Heart right ventricle (tissue), 16 donors: ENCODE data around the gene RNF149. TPM values are rescaled to one million over a fixed set of nuclear protein-coding genes. Genes with fewer than 3 reads are reported as not detected.

Source experiments
- ATAC-seq, 8 donors: fragments of 200-7000 bp; cut with Tn5 transposase; one replicate each; pipeline ENCODE4 v1.9.1; 2020; ENCODE audit warnings: mild to moderate bottlenecking in 8 of 8, moderate library complexity in 8 of 8, moderate number of reproducible peaks in 1 of 8
- DNase-seq, 2 donors: peaks; one replicate each; pipeline ENCODE4 v3.0.0-alpha.2; 2020
- H3K27ac ChIP-seq, 10 donors: fragments of 200-600 bp; sonication (generic) in 2 of 10; one replicate each; pipeline versions ENCODE4 v1.5.0 to v1.8.0; 2020 to 2022; ENCODE audit warnings: mild to moderate bottlenecking in 3 of 10
- H3K27me3 ChIP-seq, 7 donors: fragments of 200-600 bp; one replicate each; pipeline ENCODE4 v1.8.0; 2021 to 2022; ENCODE audit warnings: mild to moderate bottlenecking in 2 of 7
- H3K36me3 ChIP-seq, 9 donors: fragments of 200-600 bp; sonication (generic) in 1 of 9; one replicate each; pipeline versions ENCODE4 v1.5.0 to v1.8.0; 2020 to 2022; ENCODE audit warnings: mild to moderate bottlenecking in 2 of 9
- H3K4me1 ChIP-seq, 9 donors: fragments of 200-600 bp; sonication (generic) in 1 of 9; one replicate each; pipeline versions ENCODE4 v1.5.0 to v1.8.0; 2020 to 2022; ENCODE audit warnings: mild to moderate bottlenecking in 4 of 9
- H3K4me3 ChIP-seq, 10 donors: fragments of 200-600 bp; sonication (generic) in 2 of 10; one replicate each; pipeline versions ENCODE4 v1.5.0 to v1.8.0; 2020 to 2022; ENCODE audit warnings: mild to moderate bottlenecking in 7 of 10, moderate library complexity in 2 of 10
- H3K9me3 ChIP-seq, 11 donors: fragments of 200-600 bp in 10 of 11; sonication (generic) in 2 of 11; one replicate each; pipeline versions ENCODE4 v1.5.0 to v1.8.0; 2013 to 2022; ENCODE audit warnings: mild to moderate bottlenecking in 2 of 11, control low read depth in 1 of 11, moderate library complexity in 1 of 11
- WGBS, 2 donors: extraction: QIAGEN DNeasy Blood & Tissue Kit; methylation state at CpG; one replicate each; pipeline ENCODE4 v1.1.7; 2013; ENCODE audit warnings: inconsistent platforms in 1 of 2; 5-methylcytosine and 5-hydroxymethylcytosine counted together
- intact Hi-C, 10 donors: fragments of 100-400 bp; cut with DNase I; formaldehyde crosslinking; loops; one replicate each; pipeline versions ENCODE4 v1.11.1 to v1.14.2; 2022
- polyA plus RNA-seq, 2 donors: library from polyadenylated mRNA; stranded (reverse); fragments of 200-250 nt; gene quantifications; one replicate each; pipeline ENCODE4 v1.2.3, GENCODE V29; 2013
- total RNA-seq, 10 donors: library from RNA; stranded (reverse); fragmentation: NEBNext Ultra II Directional in 3 of 10; extraction: Animal tissue kit (Norgen Biotek cat#: 25700) in 3 of 10; gene quantifications; one replicate each; pipeline versions ENCODE4 v1.2.1 to v1.2.4, GENCODE V29; 2021 to 2023
- TF ChIP-seq, protein P1 (sequence below), 9 donors: fragments of 200-600 bp; sonication (generic) in 2 of 9; IDR thresholded peaks; one replicate each; pipeline versions ENCODE4 v1.5.0 to v1.8.0; 2021 to 2022; ENCODE audit warnings: antibody characterized with exemption in 9 of 9, mild to moderate bottlenecking in 5 of 9, moderate library complexity in 1 of 9
- donor health status: Arrhythmogenic right ventricular cardiomyopathy.
- donor health status: ischemic (EF 13 %, LVEDD 7.1; RV severe dilation, severe dysfunction).
- donor health status: healthy with polysubstance abuse.
- donor health status: DM: no; HTN: yes; CAD: no.
- donor health status: DM: no; HTN: no; CAD: no.
- donor health status: ischemic (EF 25% LVEDD 6.9; RV normal size, moderate dysfunction).
- donor health status: ischemic (EF 25% LVEDD 5.7; RV mildly dilated, moderate dysfunction).
- donor health status: healthy.
- donor health status: DM: yes; HTN: yes; CAD: no.
- donor health status: Ischemic cardiomyopathy.
- donor health status: ischemic (EF 35%, LVEDD 5.7; RV mildly dilated, moderate dysfunction).
- donor health status: nonischemic (EF 11% LVEDD 7.7; RV severe dilation, severe dysfunction).
- donor health status: DM: yes; HTN: yes; CAD: no.
- donor health status: PGD.
- donor health status: ischemic (EF 29% LVEDD 5.4; RV normal size, mild dysfunction).
- donor health status: nonischemic (EF 23%, LVEDD 6.1; RV moderate dilation, normal function).

The RNF149 gene
- total and polyA plus RNA-seq, 12 donors: 11.0 to 40.8 (median 12.5) TPM

- no peak overlapping the region for H3K4me3 ChIP-seq
- DNase-seq (no peak), ATAC-seq (peak in 5 of 8 donors; percentile 10 to 58 (median 29))
- 49 to 67% methylated on average over 5 of the region's 5 CpGs for WGBS, 2 donors
- peaks cover 0 to 98% (median 37%) of the 10 kb centered on the region in 9 donors for H3K36me3 ChIP-seq
- H3K27ac ChIP-seq: peak overlapping the region in 1 of 10 donors; percentile 42
- H3K9me3 ChIP-seq: no peaks in the 10 kb centered on the region
- H3K27me3 ChIP-seq: no peaks in the 10 kb centered on the region
- peaks cover 0 to 8% (median 4%) of the 10 kb centered on the region in 9 donors for H3K4me1 ChIP-seq
- TF ChIP-seq, protein P1, sequence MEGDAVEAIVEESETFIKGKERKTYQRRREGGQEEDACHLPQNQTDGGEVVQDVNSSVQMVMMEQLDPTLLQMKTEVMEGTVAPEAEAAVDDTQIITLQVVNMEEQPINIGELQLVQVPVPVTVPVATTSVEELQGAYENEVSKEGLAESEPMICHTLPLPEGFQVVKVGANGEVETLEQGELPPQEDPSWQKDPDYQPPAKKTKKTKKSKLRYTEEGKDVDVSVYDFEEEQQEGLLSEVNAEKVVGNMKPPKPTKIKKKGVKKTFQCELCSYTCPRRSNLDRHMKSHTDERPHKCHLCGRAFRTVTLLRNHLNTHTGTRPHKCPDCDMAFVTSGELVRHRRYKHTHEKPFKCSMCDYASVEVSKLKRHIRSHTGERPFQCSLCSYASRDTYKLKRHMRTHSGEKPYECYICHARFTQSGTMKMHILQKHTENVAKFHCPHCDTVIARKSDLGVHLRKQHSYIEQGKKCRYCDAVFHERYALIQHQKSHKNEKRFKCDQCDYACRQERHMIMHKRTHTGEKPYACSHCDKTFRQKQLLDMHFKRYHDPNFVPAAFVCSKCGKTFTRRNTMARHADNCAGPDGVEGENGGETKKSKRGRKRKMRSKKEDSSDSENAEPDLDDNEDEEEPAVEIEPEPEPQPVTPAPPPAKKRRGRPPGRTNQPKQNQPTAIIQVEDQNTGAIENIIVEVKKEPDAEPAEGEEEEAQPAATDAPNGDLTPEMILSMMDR (IDR thresholded peaks at IDR 0.05): no peak
- intact Hi-C loops: loop anchor here in 1 of 10 donors (5.0 kb wide), 1 partner anchor 278 kb away; no protein-coding TSS in a partner anchor
Observed at GRCh38 chr2:101274142-101274541, 34.4 kb downstream of the RNF149 start.

DNA sequence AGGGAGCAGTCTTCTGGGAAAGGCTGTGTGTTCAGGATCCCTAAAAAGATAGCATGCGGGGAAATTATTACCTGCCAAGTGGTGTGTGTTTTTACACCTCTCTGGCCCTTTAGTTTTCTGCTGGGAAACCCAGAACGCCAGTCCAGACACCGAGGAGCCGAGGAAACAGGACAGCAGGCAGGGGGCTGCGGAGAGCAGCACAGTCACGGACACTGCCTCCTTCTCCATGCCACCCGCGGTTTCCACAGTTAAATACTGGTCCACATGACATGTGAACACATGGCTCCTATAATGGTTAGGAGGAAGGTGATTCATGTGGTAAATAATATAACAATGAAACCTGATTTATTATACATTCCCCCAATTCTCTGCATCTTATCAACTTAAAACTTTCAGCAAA is 35.4 kb downstream of the RNF149 start:
- peaks cover 0 to 98% (median 48%) of the 10 kb centered on the region in 9 donors for H3K36me3 ChIP-seq
- intact Hi-C loops: loop anchor here in 1 of 10 donors (5.0 kb wide), 1 partner anchor 279 kb away; no protein-coding TSS in a partner anchor
- TF ChIP-seq, protein P1 (IDR thresholded peaks at IDR 0.05): no peak
- peak in 2 of 8 donors; percentile 33 to 35 for ATAC-seq
- no peak for DNase-seq
- H3K27me3 ChIP-seq: no peaks in the 10 kb centered on the region
- peaks cover 0 to 8% (median 4%) of the 10 kb centered on the region in 9 donors for H3K4me1 ChIP-seq
- WGBS, 2 donors: 80 to 85% methylated on average over 8 of the region's 8 CpGs
- H3K9me3 ChIP-seq: no peaks in the 10 kb centered on the region
- no peak overlapping the region for H3K4me3 ChIP-seq
- H3K27ac ChIP-seq: no peak overlapping the region

DNA sequence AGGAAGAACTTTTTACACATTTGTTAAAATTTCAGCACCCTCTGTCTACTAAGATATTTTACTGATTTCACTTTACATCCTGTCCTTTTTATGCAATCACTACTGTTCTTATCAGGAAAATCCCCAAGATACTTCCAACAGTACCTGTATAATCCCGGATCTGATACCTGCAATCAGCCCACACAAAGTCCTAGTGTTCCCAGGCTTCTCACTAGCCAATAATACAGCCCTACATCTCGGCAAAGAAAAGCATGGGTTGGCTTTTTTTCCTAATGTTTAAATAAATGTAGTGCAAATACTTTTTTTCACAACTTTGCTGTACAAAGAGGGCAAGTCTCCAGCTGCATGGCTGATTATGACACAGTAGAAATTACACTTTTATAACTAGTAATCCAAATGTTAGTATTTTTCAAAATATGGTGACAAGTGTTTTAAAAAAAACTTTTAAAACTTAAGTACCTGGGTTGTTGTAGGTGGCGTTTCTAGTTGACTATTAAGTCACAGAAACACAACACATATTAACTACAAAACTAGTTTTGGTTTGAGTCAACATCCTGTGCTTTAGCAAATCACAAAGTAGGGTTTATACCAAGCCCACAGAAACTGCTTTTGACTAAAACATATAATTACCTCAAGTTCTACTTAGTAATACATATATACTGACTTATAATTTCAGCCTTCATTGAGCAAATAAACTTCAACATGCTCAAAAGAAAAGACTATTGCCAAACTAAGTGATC is 36.3 kb downstream of the RNF149 start:
- no peak overlapping the region for H3K4me3 ChIP-seq
- 77 to 81% methylated on average over 3 of the region's 3 CpGs for WGBS, 2 donors
- H3K9me3 ChIP-seq: no peaks in the 10 kb centered on the region
- DNase-seq (no peak), ATAC-seq (no peak)
- H3K4me1 ChIP-seq: peaks cover 0 to 13% (median 4%) of the 10 kb centered on the region in 9 donors
- H3K27ac ChIP-seq: no peak overlapping the region
- intact Hi-C loops: loop anchor here in 1 of 10 donors (5.0 kb wide), 1 partner anchor 280 kb away; no protein-coding TSS in a partner anchor
- H3K36me3 ChIP-seq: peaks cover 0 to 98% (median 48%) of the 10 kb centered on the region in 9 donors
- H3K27me3 ChIP-seq: no peaks in the 10 kb centered on the region
- TF ChIP-seq, protein P1 (IDR thresholded peaks at IDR 0.05): no peak

GRCh38 chr2:101270700-101271259 is 37.7 kb downstream of the RNF149 start:
- intact Hi-C loops: loop anchor here in 1 of 10 donors (5.0 kb wide), 1 partner anchor 282 kb away; no protein-coding TSS in a partner anchor
- WGBS, 2 donors: 86 to 87% methylated on average over 8 of the region's 8 CpGs

More at GRCh38 chr2:101270700-101271259, 37.7 kb downstream of the RNF149 start:
- no peak overlapping the region for H3K4me3 ChIP-seq
- peaks cover 0 to 26% (median 8%) of the 10 kb centered on the region in 9 donors for H3K4me1 ChIP-seq
- H3K27me3 ChIP-seq: no peaks in the 10 kb centered on the region
- ATAC-seq (no peak), DNase-seq (no peak)
- no peak overlapping the region for H3K27ac ChIP-seq
- no peaks in the 10 kb centered on the region for H3K9me3 ChIP-seq
- TF ChIP-seq, protein P1 (IDR thresholded peaks at IDR 0.05): no peak
- peaks cover 0 to 98% (median 48%) of the 10 kb centered on the region in 9 donors for H3K36me3 ChIP-seq
